Trophoblast cell (in vitro differentiated cells and primary cell): ENCODE results near the gene SMPD3.

Source experiments
- DNase-seq, 2 donors: peaks; one replicate each; pipeline ENCODE4 v3.0.0-alpha.2; 2016
- H2AFZ ChIP-seq: 2 replicates; pipeline ENCODE4 v1.6.1; 2013; ENCODE audit warnings: low read length, moderate library complexity, mild to moderate bottlenecking; ENCODE audit not compliant: insufficient read depth, poor library complexity
- H2AK5ac ChIP-seq: 2 replicates; pipeline ENCODE4 v1.6.1; 2013; ENCODE audit warnings: mild to moderate bottlenecking, low read length
- H2BK120ac ChIP-seq: 2 replicates; pipeline ENCODE4 v1.6.1; 2013; ENCODE audit warnings: low read length, mild to moderate bottlenecking, moderate library complexity; ENCODE audit not compliant: insufficient read depth, poor library complexity
- H2BK12ac ChIP-seq: 2 replicates; pipeline ENCODE4 v1.6.1; 2013; ENCODE audit warnings: mild to moderate bottlenecking, low read length, moderate library complexity
- H2BK5ac ChIP-seq: 2 replicates; pipeline ENCODE4 v1.6.1; 2013; ENCODE audit warnings: low read length, low read depth, moderate library complexity, mild to moderate bottlenecking; ENCODE audit not compliant: poor library complexity
- H3K14ac ChIP-seq: 2 replicates; pipeline ENCODE4 v1.6.1; 2013; ENCODE audit warnings: mild to moderate bottlenecking, low read length
- H3K18ac ChIP-seq: 2 replicates; pipeline ENCODE4 v1.6.1; 2013; ENCODE audit warnings: mild to moderate bottlenecking, low read length
- H3K23ac ChIP-seq: 2 replicates; pipeline ENCODE4 v1.6.1; 2013; ENCODE audit warnings: low read length
- H3K27ac ChIP-seq: 2 replicates; pipeline ENCODE4 v1.5.1; 2013; ENCODE audit warnings: low read depth, mild to moderate bottlenecking, inconsistent platforms, low read length, moderate library complexity
- H3K27me3 ChIP-seq: 2 replicates; pipeline ENCODE4 v1.6.1; 2013; ENCODE audit warnings: inconsistent platforms, mild to moderate bottlenecking, low read length, moderate library complexity; ENCODE audit not compliant: insufficient read depth
- H3K36me3 ChIP-seq, 2 experiments: 1 replicate in 1 of 2; 2 replicates in 1 of 2; pipeline ENCODE4 v1.6.1; 2013; ENCODE audit warnings: low read length in 2 of 2, mild to moderate bottlenecking in 2 of 2, moderate library complexity in 1 of 2; ENCODE audit not compliant: insufficient read depth in 2 of 2, control insufficient read depth in 1 of 2
- H3K4ac ChIP-seq: 2 replicates; pipeline ENCODE4 v1.6.1; 2013; ENCODE audit warnings: low read depth, mild to moderate bottlenecking, low read length, moderate library complexity
- H3K4me1 ChIP-seq, 2 experiments: 1 replicate in 1 of 2; 2 replicates in 1 of 2; pipeline ENCODE4 v1.6.1; 2013; ENCODE audit warnings: low read length in 2 of 2, mild to moderate bottlenecking in 2 of 2, moderate library complexity in 1 of 2; ENCODE audit not compliant: insufficient read depth in 2 of 2, control insufficient read depth in 1 of 2
- H3K4me2 ChIP-seq: 2 replicates; pipeline ENCODE4 v1.6.1; 2013; ENCODE audit warnings: inconsistent platforms, mild to moderate bottlenecking, low read length, moderate library complexity
- H3K4me3 ChIP-seq: 2 replicates; pipeline ENCODE4 v1.5.1; 2013; ENCODE audit warnings: mild to moderate bottlenecking, low read depth, low read length, inconsistent platforms
- H3K79me1 ChIP-seq: one replicate; pipeline ENCODE4 v1.6.1; 2013; ENCODE audit warnings: low read length
- H3K79me2 ChIP-seq: 2 replicates; pipeline ENCODE4 v1.6.1; 2013; ENCODE audit warnings: low read length, mild to moderate bottlenecking; ENCODE audit not compliant: control insufficient read depth, insufficient read depth, poor library complexity
- H3K9ac ChIP-seq: 2 replicates; pipeline ENCODE4 v1.6.1; 2013; ENCODE audit warnings: mild to moderate bottlenecking, low read length
- H3K9me3 ChIP-seq: 2 replicates; pipeline ENCODE4 v1.6.1; 2013; ENCODE audit warnings: low read depth, mild to moderate bottlenecking, control low read depth, inconsistent platforms, low read length; ENCODE audit not compliant: insufficient read depth
- H4K12ac ChIP-seq: 2 replicates; pipeline ENCODE4 v1.6.1; 2013; ENCODE audit warnings: low read depth, mild to moderate bottlenecking, low read length, moderate library complexity
- H4K8ac ChIP-seq: 2 replicates; pipeline ENCODE4 v1.6.1; 2013; ENCODE audit warnings: low read depth, mild to moderate bottlenecking, low read length, moderate library complexity
- H4K91ac ChIP-seq: one replicate; pipeline ENCODE4 v1.6.1; 2013; ENCODE audit warnings: low read depth, mild to moderate bottlenecking, low read length, moderate library complexity
- WGBS: extraction: QIAGEN DNeasy Blood & Tissue Kit; methylation state at CpG from one replicate; pipeline ENCODE4 v1.1.7; 2013; ENCODE audit warnings: missing lambda C conversion rate; ENCODE audit not compliant: insufficient read length, insufficient coverage; ENCODE audit errors: extremely low coverage; 5-methylcytosine and 5-hydroxymethylcytosine counted together

Gene SMPD3

DNA sequence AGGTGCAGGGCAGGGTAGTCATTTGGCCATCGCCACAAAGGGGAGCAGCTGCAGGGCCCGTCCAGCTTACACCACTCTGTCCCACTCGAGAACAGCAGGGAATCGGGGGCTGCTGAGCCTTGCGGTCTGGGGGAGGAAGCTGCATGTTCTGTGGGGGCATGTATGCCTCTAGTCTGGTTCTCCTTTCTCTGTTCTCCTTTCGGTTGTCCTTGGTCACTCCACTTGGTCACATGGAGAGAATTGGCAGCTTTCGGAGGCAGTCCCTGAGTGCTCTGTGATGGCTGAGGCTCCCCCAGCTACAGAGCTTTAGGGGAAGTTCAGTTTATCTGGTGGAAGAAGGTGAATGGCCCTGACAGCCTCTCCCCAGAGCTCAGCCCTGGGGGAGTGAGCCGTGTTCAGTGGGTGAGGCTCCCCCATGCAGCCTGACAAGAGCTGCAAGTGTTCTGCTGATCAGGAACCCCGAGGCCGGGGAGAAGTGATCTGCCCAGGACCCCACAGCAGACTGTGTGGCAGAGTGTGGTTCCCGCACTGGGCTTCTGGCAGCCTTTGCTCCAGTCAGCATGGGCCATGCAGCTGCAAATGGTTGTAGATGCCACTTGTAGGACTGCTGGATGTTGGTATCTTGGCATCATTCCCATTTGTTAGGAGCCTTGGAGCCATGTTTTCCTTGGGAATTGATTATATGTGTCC lies 22.3 kb upstream of the SMPD3 start:
- no peak overlapping the region for H3K14ac ChIP-seq
- no peak overlapping the region for H4K8ac ChIP-seq
- H2BK120ac ChIP-seq = no peak overlapping the region
- no peak overlapping the region for H3K27ac ChIP-seq
- H2AFZ ChIP-seq = no peak overlapping the region
- H3K4me2 ChIP-seq = no peak overlapping the region
- H3K4me3 ChIP-seq = no peak overlapping the region
- H3K9ac ChIP-seq = no peak overlapping the region
- H3K79me2 ChIP-seq = no peaks in the 10 kb centered on the region
- H3K79me1 ChIP-seq = no peaks in the 10 kb centered on the region
- H3K9me3 ChIP-seq = peaks cover 3% of the 10 kb centered on the region
- H4K12ac ChIP-seq = no peak overlapping the region
- DNase-seq = peak in 1 of 2 donors; percentile 28
- no peaks in the 10 kb centered on the region for H3K36me3 ChIP-seq
- no peak overlapping the region for H2BK5ac ChIP-seq
- H2AK5ac ChIP-seq = no peak overlapping the region
- H3K27me3 ChIP-seq = no peaks in the 10 kb centered on the region
- no peak overlapping the region for H3K18ac ChIP-seq
- H2BK12ac ChIP-seq = no peak overlapping the region
- no CpG with 5 or more reads among the region's 11 CpGs for WGBS
- H3K23ac ChIP-seq = no peak overlapping the region
- no peak overlapping the region for H4K91ac ChIP-seq
- no peak overlapping the region for H3K4ac ChIP-seq
- H3K4me1 ChIP-seq = peaks cover 4 to 10% of the 10 kb centered on the region in 2 experiments

GRCh38 chr16:68469796-68470460 lies 21.6 kb upstream of the SMPD3 start:
- no peak for DNase-seq
- Histone ChIP-seq H3K27me3 (no peaks in the 10 kb centered on the region), H2BK120ac (no peak overlapping the region), H2AFZ (no peak overlapping the region), H3K18ac (no peak overlapping the region), H3K79me2 (no peaks in the 10 kb centered on the region), H4K12ac (no peak overlapping the region), H2AK5ac (no peak overlapping the region), H3K14ac (no peak overlapping the region), H4K8ac (no peak overlapping the region), H3K23ac (no peak overlapping the region), H2BK12ac (no peak overlapping the region), H3K4ac (no peak overlapping the region), H3K79me1 (no peaks in the 10 kb centered on the region), H3K27ac (no peak overlapping the region), H4K91ac (no peak overlapping the region), H3K9me3 (peaks cover 3% of the 10 kb centered on the region), H3K4me2 (no peak overlapping the region), H3K36me3 (no peaks in the 10 kb centered on the region), H3K4me1 (peaks cover 0 to 7% of the 10 kb centered on the region in 2 experiments), H3K4me3 (no peak overlapping the region), H3K9ac (no peak overlapping the region), H2BK5ac (no peak overlapping the region)
- no CpG with 5 or more reads among the region's 11 CpGs for WGBS

DNA sequence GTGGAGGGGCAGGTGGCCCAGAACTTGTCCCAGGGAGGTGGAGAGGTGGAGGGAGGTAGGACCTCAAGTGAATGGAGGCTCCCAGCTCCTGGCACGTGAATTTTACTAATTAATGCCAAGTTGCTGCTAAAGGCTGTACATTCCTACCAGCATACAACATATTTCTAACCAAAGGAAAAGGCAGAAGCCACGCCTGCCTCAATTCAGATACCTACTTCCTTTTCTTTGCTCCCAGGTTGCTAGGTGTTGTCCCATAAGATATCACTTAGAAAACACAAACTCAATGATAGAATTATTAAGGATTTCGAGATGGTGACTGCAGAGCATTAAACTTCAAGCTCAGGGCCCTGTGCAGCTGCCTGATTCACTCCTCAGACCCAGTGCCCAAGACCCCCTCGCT lies 20.5 kb upstream of the SMPD3 start:
- Histone ChIP-seq H2AFZ (no peak overlapping the region), H3K14ac (no peak overlapping the region), H2AK5ac (no peak overlapping the region), H3K36me3 (no peaks in the 10 kb centered on the region), H3K4ac (no peak overlapping the region), H2BK5ac (no peak overlapping the region), H3K79me2 (no peaks in the 10 kb centered on the region), H2BK120ac (no peak overlapping the region), H3K18ac (no peak overlapping the region), H3K23ac (no peak overlapping the region), H3K9ac (no peak overlapping the region), H3K9me3 (peaks cover 3% of the 10 kb centered on the region), H3K27me3 (no peaks in the 10 kb centered on the region), H4K12ac (no peak overlapping the region), H4K8ac (no peak overlapping the region), H3K4me2 (no peak overlapping the region), H3K27ac (no peak overlapping the region), H4K91ac (no peak overlapping the region), H3K79me1 (no peaks in the 10 kb centered on the region), H3K4me3 (no peak overlapping the region), H2BK12ac (no peak overlapping the region), H3K4me1 (peaks cover 0 to 3% of the 10 kb centered on the region in 2 experiments)
- no peak for DNase-seq
- no CpG with 5 or more reads among the region's 4 CpGs for WGBS

DNA sequence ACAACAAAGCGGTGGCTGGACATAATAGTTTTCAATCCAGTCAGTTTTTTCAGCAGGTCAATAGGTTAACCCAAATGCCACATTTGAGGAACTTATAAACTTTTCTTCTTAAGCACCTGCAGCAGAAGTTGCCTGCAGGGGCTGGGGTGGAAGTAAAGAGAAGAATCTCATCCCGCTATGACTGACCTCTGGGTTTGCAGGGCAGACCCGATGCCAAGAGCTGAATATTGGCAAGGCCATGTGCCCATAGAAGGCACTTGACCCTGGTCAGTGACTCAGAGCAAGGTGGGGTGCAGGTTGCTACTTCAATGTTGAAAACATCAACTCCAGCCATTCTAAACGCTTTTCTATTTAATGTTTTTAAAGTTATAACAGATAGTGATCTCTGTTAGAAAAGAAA lies 17.9 kb upstream of the SMPD3 start:
- Histone ChIP-seq H3K18ac (no peak overlapping the region), H4K12ac (no peak overlapping the region), H2AK5ac (no peak overlapping the region), H2BK120ac (no peak overlapping the region), H4K91ac (no peak overlapping the region), H2BK12ac (no peak overlapping the region), H3K4me1 (peaks cover 0 to 3% of the 10 kb centered on the region in 2 experiments), H3K23ac (no peak overlapping the region), H4K8ac (no peak overlapping the region), H3K79me1 (no peaks in the 10 kb centered on the region), H3K4me3 (no peak overlapping the region), H3K4ac (no peak overlapping the region), H3K9ac (no peak overlapping the region), H3K36me3 (no peaks in the 10 kb centered on the region), H3K79me2 (no peaks in the 10 kb centered on the region), H2BK5ac (no peak overlapping the region), H3K14ac (no peak overlapping the region), H3K9me3 (peaks cover 3% of the 10 kb centered on the region), H2AFZ (no peak overlapping the region), H3K27ac (no peak overlapping the region), H3K4me2 (no peak overlapping the region), H3K27me3 (no peaks in the 10 kb centered on the region)
- DNase-seq = no peak
- WGBS = no CpG with 5 or more reads among the region's 4 CpGs
